ENCODE measurements around the gene GRB7. TPM values are rescaled to one million over a fixed set of nuclear protein-coding genes. Genes with fewer than 3 reads are reported as not detected.

The GRB7 gene
- total and polyA plus RNA-seq, 2 of the 4 experiments (the other 2 are of a cell fraction): 0.18 to 0.36 TPM

- in situ Hi-C loops (cut with MboI; ENCODE audit: low sequenced_read_pairs) (loop anchor here (10.0 kb wide), 1 partner anchor 205 kb away; no protein-coding TSS in a partner anchor), intact Hi-C loops (cut with micrococcal nuclease) (no loop called here), dilution Hi-C loops (cut with HindIII; ENCODE audit: low sequenced_read_pairs, unreplicated experiment) (no loop called here)
- POLR2A ChIA-PET (ENCODE audit: unreplicated experiment): no interaction called here
- Histone ChIP-seq H2BK120ac (ENCODE audit: low read depth, low read length) (no peak overlapping the region), H3K27me3 (ENCODE audit: control insufficient read depth, insufficient read depth, low read length) (peaks cover 64% of the 10 kb centered on the region), H3K4me3 (ENCODE audit: insufficient read depth, low read depth, low read length) (no peak overlapping the region), H2AK5ac (ENCODE audit: low read depth, low read length) (no peak overlapping the region), H3K56ac (ENCODE audit: extremely low read depth, insufficient read depth, low read length) (no peak overlapping the region), H3K4me2 (ENCODE audit: low read depth, low read length) (no peak overlapping the region), H3K36me3 (ENCODE audit: control insufficient read depth, insufficient read depth, low read length) (no peaks in the 10 kb centered on the region), H2BK5ac (ENCODE audit: low read depth, low read length, poor library complexity, severe bottlenecking) (no peak overlapping the region), H4K5ac (ENCODE audit: low read depth, low read length) (no peak overlapping the region), H3K4me1 (ENCODE audit: control insufficient read depth, insufficient read depth, low read length) (no peaks in the 10 kb centered on the region), H4K20me1 (ENCODE audit: insufficient read depth, low read length) (no peaks in the 10 kb centered on the region), H3K27ac (ENCODE audit: insufficient read depth, low read length) (no peak overlapping the region), H2BK15ac (ENCODE audit: low read depth, low read length) (no peak overlapping the region), H3K18ac (ENCODE audit: low read depth, low read length) (no peak overlapping the region), H4K91ac (ENCODE audit: insufficient read depth, low read depth, low read length) (no peak overlapping the region), H3K23ac (ENCODE audit: low read depth, low read length) (no peak overlapping the region), H3K14ac (replicated peaks; ENCODE audit: low read depth, low read length) (no peak overlapping the region), H3K79me1 (ENCODE audit: low read depth in 1 of 2, low read length in 2 of 2) (no peaks in the 10 kb centered on the region), H3K9me3 (ENCODE audit: control insufficient read depth, insufficient read depth, low read length) (peaks cover 7% of the 10 kb centered on the region), H2BK20ac (ENCODE audit: low read depth, low read length) (no peak overlapping the region), H3K4ac (ENCODE audit: low read depth, low read length) (no peak overlapping the region), H4K8ac (ENCODE audit: low read depth in 2 of 2, low read length in 2 of 2) (no peak overlapping the region), H2AK9ac (replicated peaks; ENCODE audit: low read depth, low read length, poor library complexity) (no peak overlapping the region), H3K9ac (ENCODE audit: low read depth, low read length) (no peak overlapping the region), H3K9me1 (ENCODE audit: insufficient read depth, low read length) (no peaks in the 10 kb centered on the region), H2AFZ (replicated peaks; ENCODE audit: low read length, poor library complexity) (no peak overlapping the region)
- CTCF ChIA-PET: no interaction called here
- ATAC-seq (ENCODE audit: low read depth): no peak
- TF ChIP-seq CHD1 (IDR thresholded peaks at IDR 0.05; ENCODE audit: low read depth, low read length) (no peak), MXI1 (IDR thresholded peaks at IDR 0.05; ENCODE audit: borderline replicate concordance, low read depth, low read length) (no peak), ELK1 (IDR thresholded peaks at IDR 0.05; ENCODE audit: borderline replicate concordance, low read depth, low read length) (no peak), BHLHE40 (IDR thresholded peaks at IDR 0.05; ENCODE audit: low read depth, low read length) (peak; percentile 38; the same call in 1 of the 2 replicates)
- no TSS peak for BruUV-seq (replicated peaks)
- DNase-seq: peak; percentile 32
- 31% methylated on average over 3 of the region's 8 CpGs; no CpG with 5 or more reads in 1 of the 2 experiments for WGBS, 2 experiments (ENCODE audit: extremely low coverage in 2 of 2, insufficient read length in 1 of 2)
These were observed 32.3 kb downstream of the GRB7 start for GRCh38 chr17:39769974-39770587.

All from IMR-90 (cell line).